GM18526 (cell line): Measurements from ENCODE around the gene RALGDS.

Source experiments
- POLR2A ChIP-seq: IDR thresholded peaks from 3 replicates; pipeline ENCODE4 v1.6.1; 2011; ENCODE audit not compliant: insufficient read length; ENCODE audit errors: extremely low read depth

The RALGDS gene

DNA sequence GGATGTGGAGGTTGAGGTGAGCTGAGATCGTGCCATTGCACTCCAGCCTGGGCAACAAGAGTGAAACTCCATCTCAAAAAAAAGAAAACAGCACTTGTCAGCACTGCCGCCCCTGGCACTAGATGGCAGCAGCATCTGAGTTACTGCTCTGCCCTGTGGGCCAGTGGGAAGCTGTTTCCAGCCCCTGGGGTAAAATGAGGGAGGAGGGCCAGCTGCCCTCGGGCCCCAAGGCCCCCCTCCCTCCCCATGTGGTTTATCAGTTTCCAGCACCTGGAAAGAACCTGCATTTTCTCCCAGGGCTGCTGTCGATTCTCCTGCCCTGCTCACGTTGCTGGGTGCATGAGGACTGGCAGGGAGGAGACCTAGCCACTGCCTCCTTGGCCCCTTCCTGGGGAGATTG lies 72.4 kb downstream of the RALGDS start:
- no peak for TF ChIP-seq POLR2A
